EH (cell line): ENCODE results near the gene KLK4.
A peak's percentile ranks its signal among the peaks of the same experiment; 100 is the strongest.
"Not testable (repeated sequence)": the region's sequence is repeated elsewhere in the genome, so short reads cannot be mapped to it uniquely, and the experiment has no call there.

ENCODE experiments used
- DNase-seq: peaks from one replicate; pipeline ENCODE4 v3.0.0-alpha.2; 2015; ENCODE audit warnings: low read depth

KLK4 gene

DNA sequence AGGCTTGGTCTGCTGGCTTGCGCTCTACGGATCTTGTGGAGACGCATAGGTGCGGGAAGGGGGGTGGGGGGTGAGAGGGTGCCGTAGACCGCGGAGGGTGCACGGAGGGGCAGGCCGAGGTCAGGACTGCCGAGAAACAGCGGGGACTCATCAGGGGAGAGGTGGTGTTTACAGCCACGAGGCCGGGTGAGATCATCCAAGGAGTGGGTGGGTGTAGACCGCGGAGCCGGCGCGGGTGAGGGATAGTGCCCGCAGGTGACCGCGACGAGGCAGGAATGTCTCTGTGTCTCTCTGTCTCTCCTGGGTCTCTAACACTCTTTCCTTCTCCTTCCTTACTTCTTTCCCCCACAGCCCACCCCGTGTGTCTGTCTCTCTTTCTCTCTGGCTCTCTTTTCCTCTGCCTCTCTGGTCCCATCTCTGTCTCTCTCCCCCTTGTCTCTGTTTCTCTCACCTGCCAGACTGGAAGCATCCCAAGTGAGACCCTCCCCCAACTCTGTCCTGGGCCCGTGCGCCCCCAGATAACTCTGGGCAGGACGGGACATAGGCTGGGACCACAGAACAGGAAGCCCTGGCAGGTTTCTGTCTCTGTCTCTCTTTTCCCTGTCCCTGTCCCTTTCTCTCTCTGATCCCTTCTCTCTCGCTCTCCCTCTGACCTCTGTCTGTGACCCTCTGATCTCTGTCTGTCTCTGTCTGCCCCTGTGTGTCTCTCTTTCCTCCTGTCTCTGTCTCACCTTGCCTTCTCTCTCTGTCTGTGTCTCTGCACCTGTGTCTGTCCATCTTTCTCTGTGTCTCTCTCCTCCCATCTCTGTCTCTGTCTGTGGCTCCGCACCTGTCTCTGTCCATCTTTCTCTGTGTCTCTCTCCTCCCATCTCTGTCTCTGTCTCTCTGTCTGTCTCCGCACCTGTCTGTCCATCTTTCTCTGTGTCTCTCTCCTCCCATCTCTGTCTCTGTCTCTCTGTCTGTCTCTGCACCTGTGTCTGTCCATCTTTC, 1.8 kb upstream of the KLK4 start:
- DNase-seq = no peak

DNA sequence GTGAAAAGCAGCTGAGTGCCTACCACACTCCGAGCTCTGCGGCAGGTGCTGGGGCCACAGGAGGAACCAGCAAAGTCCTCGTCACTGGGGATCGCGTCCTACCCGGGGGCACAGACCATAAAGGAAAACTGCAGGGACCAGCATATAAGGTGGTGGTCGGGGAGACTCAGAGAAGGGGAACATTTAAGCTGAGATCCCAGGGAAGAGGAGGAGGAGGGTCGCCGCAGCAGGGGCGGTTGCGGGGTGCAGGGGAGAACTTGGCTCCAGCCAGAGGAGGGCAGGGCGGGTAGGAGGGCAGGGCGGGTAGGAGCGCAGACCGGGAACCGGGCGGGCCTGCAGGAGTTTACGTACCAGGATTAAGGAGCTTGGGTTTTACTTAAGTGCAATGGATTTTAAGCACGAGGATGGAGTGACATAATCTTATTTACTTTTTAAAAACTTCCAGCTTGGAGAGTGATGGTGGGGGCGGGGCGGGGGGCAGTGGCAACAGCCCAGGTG, 956 bp upstream of the KLK4 start:
- DNase-seq = no peak

DNA sequence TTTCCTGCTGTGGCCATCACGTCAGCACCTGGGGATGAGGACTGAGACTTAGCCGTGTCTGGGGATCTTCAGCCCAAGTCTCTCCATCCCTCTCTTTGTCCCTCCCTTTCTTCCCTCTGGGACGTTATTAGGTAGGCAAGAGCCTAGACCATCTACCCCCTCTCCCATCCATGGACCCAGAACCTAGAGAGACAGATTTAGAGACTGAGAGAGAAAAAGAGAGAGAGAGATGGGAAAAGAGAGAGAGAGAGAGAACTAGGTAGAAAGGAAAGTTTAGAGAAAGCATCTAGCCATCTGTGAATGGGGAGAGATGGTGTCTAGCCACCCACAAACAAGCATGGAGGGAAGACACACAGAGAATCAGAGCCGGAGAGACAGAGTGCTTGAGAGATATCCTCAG, 473 bp downstream of the KLK4 start:
- DNase-seq = no peak

DNA sequence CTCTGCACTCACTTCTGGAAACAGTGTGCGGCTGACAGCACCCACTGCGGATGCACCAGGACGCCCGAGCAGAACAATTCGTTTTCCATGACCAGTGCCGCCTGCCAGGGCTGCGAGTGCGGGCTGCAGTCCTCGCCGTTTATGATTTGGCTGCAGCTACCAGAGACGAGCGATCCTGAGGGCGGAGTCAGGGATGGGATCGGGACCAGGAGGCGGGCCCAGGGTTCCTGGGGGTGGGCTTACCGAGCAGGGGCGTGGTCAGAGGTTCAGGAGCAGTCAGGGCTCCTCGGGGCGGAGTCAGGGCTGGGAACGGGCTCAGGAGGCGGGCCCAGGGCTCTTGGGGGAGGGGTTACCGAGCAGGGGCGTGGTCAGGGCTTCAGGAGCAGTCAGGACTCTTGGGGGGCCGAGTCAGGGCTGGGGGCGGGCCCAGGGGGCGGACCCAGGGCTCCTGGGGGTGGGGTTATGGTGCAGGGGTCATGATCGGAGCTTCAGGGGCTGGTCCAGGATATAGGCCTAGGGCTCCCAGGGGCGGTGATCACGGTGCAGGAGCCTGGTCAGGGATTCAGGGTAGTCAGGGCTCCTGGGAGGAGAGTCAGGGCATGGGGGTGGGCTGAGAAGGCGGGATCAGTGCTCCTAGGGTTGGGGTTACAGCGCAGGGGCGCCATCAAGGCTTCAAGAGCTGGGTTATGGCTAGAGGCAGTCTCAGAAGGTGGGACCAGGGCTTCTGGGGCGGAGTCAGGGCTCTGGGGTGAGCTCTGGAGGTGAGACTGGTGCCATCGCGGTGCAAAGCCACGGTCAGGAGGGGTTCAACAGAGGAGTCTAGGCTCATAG, 1.7 kb downstream of the KLK4 start:
- DNase-seq = peak; percentile 22

DNA sequence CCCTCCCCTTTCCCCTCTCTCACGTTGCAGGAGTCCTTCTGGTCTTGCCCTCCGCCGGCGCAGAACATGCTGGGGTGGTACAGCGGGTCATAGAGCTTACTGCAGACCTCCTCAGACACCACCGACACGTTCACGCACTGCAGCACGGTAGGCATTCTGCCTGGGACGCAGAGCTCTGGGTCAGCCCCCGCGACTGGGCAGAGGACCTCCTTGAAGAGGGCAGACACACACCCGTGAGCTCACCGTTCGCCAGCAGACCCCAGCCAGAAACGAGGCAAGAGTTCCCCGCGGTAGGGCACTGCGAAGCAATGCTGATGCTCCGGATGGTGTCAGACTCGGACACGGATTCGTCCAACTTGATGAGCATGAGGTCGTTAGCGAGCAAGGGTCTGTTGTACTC, 2.9 kb downstream of the KLK4 start:
- no peak for DNase-seq

DNA sequence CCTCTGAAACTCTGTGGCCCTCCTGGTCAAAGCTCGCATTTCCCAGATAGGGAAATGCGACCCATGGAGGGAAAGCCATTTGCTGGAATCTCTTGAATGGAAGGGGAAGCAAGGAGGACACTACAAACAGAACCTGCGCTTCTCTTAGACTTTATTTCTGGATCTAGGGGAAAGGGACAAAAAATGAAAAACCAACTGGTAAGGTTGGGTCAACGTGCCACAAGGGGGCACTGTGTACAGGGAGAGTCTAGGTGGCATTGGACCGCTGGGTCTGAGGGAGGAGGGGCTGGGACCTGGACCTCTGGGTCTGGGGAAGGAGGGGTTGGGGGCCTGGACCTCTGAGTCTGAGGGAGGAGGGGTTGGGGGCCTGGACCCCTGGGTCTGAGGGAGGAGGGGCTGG, 5.0 kb downstream of the KLK4 start:
- DNase-seq = peak; percentile 6

DNA sequence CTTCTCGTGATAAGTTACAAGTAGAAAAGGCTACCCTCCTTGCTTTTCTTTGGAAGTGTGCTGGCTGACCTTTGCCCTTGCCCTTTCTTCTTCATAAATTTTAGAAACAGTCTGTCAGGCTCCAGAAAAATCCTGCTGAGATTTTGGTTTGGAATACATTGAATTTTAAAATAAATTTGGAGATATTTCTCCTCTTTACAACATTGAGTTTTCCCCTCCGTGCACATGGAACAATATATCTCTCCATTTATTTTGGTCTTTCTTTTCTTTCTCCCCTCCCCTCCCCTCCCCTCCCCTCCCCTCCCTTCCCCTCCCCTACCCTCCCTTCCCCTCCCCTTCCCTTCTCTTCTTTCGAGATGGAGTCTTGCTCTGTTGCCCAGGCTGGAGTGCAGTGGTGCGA, 8.6 kb downstream of the KLK4 start:
- DNase-seq = no peak

DNA sequence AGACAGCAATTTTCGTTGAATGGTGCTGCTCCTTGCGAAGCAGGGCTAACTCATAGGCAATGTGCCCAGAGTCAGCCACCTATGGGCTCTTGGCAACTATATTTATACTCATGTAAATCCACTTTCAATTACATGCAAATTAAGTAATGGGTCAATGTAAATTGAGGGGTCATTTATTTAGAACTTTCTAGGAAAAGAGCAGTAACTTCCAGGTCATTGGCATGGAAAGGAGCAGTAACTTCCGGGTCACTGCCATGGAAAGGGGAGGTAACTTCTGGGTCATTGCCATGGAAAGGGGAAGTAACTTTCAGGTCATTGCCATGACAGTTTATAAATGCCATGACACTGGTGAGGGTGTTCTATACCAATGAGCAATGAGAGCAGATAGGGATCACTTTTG, 11.6 kb downstream of the KLK4 start:
- no peak for DNase-seq

DNA sequence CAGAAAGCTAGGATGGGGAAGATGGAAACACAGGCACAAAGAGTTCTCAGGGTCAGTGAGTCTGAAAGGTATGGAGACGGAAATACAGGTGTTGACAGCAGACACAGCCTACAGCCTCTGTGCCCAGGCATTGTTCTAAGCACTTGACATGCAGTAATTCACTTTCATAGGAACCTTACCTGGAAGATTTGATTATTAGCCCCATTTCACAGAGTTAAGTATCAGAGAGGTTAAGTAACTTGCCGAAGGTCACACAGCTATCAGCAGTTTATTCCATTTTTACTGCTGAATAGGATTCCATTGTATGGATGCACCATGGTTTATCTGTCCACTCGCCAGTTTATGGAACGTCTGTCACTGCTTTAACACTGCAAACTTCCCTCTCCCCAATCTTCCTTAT, 13.2 kb downstream of the KLK4 start:
- no peak for DNase-seq

DNA sequence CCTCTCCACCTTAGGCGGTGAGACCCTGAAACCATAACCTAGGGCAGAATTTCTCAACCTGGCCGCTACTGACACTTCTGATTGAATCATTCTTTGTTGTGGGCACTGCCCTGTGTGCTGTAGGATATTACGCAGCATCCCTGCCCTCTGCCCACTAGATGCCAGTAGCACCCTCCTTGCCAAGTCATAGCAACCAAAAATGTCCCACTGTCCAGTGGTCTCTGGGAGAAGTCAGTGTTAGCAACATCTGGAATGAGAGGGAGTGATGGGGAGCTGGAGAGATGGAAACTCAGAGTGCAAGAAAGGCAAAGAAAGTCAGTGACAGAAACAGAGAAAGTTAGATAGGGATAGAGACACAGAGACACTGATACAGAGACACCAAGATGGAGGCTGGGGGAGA, 13.6 kb downstream of the KLK4 start:
- no peak for DNase-seq

DNA sequence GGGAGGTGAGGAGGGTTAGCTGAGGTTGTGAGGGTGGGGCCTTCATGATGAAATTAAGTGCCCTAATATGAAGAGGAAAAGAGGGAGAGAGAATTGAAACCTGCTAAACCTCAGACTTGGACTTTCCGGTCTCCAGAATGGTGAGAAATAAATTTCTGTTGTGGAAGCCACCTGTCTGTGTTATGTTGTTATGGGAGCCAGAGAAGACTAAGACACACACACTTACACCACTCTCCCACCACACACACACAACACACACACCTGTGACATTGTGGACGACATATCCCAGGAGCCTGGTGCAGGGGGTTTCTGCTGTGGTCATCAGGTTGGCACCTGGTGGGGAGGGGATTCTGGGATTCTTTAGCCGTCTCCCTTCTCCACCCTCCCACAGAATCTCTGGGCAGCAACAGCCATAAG, 14.0 kb downstream of the KLK4 start:
- DNase-seq = no peak

DNA sequence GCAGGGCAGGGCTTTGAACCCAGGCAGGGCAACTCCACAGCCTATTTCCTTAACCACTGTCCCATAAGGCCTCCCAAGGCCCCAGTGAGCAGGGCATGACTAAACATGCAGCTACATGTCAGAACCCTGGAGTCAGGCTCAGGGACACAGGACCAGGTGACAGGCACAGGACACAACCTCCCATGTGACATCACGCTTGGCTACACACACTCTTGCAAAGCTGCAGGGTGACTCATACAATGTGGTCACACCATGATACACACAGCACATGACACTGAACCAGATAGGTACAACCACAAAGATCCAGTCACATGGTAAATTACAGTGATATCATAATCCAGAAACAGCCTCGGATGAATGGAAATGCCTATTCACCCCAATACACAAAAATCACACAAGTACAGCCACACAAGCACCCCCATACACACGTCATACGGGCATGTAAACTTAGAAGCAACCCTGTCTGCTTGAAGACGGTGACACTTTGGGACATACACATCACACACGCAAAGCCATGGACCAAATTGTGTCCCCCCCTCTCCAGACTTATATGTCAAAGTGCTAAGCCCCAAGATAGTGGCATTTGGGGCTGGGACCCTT, 14.5 kb downstream of the KLK4 start:
- peak; percentile 6 for DNase-seq

DNA sequence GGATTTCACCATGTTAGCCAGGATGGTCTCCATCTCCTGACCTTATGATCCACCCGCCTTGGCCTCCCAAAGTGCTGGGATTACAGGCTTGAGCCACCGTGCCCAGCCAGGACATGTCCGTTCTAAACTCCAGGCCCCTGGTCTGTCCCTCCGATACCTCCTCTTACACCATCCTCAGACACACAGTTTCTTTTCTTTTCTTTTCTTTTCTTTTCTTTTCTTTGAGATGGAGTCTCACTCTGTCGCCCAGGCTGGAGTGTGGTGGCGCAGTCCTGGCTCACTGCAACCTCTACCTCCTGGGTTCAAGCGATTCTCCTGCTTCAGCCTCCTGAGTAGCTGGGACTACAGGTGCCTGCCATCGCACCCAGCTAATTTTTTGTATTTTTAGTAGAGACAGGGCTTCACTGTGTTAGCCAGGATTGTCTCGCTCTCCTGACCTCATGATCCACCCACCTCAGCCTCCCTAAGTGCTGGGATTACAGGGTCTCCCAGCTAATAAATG, 15.1 kb downstream of the KLK4 start:
- DNase-seq = not testable (repeated sequence)

DNA sequence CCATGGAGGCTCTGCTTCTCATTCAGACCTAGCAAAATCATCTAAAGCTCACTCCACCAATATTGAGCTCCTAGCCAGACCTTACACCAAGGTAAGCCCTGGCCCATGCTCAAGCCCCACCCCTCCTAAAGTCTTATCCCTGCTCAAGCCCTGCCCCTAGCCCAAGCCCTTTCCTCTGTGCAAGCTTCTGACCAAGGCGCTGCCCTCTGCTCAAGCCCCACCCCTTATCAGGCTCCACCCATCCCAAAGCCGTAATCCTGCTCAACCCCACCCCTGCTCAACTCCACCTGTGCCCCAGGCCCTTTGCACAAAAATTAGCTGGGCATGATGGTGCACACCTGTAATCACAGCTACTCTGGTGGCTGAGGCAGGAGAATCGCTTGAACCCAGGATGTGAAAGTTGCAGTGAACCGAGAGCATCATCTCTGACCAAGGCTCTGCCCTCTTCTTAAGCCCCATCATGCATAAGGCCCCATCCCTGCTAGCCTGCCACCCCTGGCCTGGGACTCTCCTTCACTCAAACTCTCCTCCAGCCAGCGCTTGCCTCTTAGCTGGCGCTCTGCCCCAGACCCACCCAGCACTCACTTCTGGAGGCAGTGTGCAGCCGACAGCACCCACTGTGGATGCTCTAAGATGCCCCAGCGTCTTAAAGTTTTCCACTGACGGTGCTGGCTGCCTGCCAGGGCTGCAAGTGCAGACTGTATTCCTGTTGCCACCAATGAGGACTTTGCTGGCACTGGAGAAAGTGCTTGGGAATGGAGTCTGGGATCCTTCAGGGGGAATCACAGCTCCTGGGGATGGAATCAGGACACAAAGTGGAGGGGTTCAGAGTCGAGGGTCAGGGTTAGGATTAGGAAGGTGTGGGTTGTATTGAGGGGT, 16.5 kb downstream of the KLK4 start:
- no peak for DNase-seq

DNA sequence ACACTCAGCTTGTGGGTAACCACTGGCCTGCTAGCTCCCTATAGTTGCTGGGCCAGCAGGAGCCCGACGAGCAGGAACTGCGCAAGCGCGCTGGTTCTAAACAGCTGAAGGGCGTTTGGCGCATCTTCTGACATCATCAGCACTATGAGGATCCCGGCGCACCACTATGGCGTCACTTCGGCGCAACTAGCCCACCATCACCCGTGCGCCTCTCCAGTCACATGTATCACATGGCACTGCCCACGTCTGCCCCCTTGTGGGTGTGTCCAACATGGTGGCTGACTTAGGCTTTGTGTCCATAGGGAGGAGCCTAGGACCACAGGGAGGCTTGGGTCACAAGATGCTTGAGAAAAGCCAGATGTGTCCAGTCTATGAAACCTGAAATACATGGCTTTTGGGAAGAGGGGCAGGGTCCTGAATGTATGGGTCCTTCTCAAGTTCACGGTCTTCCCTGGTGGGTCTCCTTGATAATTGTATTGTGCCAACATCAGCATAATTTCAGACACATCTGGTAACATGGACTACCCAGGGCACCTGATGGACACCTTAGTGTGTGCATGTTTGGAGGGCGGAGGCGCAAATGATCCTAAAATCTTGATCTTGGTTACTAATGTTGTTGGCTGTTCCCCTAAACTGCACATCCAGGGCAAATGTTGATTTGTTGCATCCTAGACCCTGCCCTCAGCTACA, 18.0 kb downstream of the KLK4 start:
- DNase-seq = no peak

DNA sequence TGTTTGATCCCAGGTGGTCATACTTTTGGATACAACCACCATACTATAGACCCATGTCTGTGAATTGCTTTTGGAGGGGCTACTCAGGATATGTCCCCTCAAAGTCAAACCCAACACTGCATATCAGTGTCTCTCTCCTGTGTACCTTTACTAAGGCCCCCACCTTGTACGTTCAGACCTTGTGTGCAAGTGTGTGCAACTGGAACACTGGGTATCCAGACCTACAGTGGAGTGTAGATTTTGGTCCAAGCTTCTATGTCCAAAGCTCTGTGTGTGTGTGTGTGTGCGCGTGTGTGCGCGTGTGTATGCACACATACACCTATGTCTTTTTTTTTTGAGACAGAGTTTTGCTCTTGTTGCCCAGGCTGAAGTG, 20.0 kb downstream of the KLK4 start:
- DNase-seq = no peak

DNA sequence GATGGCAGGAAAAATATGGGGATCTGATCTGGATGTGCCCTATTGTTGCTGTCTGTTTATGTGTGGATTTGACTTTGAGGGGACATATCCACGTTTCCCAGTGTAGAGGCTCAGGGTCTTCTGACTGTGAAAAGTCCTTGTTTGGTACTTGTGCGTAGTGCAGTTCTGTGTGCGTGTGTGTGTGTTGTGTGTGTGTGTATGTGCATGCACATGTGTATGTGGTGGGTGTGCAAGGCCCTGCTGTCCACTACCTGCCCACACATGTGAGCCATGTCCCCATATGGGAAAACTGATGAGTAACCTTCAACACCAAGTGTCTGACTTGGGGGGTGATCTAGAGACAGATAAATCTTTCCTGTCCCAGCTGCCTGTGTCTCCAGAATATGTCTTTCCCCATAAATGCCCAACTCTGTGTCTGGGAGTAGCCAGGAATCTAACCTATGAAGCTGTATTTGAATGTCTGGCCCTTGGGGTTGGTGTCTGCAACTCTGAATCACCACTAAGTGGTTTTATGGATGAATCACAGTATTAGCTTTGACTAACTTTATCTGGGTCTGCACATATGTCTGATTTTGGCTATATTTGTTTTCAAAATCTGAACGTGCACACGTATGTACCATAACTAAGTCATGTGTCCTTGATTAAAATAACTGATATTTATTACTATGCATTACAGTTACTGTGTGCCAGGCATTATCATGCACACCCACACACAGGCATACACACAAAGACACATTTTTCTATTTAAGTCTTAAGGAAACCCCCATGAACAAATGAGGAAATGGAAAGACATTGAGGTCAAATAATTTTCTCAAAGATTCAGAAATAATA, 20.6 kb downstream of the KLK4 start:
- peak; percentile 8 for DNase-seq

DNA sequence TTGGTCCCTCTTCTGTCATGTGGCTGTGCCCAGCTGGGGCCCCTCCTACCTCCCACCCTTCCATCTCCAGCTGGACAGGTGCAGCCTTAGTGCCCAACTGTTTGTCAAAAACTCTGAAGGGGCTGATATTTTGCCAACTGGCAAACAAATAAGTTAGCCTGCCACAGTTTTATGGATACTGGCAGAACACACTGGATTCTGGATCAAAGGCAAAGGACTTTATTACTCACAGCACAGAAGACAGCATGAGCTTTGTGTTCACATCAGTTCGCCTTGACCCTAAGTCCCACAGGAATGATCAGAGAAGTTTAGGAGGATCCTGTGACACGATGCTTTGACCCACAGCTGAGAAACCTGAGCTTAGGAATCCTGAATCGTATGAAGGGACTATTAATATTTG, 21.6 kb downstream of the KLK4 start:
- no peak for DNase-seq

DNA sequence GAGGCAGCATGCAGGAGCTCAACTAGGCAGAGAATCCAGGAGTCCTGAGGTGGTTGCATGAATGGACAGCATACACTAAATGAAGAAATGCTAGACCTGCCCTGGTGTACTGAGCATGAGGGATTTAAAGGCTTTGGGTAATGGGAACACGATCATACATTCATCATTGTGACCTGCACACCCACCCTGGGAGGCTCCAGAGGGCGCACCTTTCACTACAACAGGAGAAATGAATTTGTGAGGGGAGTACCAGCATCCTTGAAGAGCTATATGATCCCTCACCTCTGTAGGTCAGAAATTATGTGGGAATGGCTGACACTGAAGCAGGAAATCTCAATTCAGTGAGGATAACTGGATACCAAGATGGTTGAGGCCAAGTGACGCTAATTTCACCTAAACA, 29.0 kb downstream of the KLK4 start:
- DNase-seq = no peak

DNA sequence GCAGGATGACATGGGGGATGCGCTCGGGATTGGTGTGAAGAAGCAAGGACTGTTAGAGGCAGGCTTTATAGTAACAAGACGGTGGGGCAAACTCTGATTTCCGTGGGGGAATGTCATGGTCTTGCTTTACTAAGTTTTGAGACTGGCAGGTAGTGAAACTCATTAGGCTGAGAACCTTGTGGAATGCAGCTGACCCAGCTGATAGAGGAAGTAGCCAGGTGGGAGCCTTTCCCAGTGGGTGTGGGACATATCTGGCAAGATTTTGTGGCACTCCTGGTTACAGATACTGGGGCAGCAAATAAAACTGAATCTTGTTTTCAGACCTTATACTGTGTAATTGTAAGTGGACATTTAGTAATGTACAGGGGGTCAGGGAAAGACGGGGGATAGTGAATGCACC, 31.0 kb downstream of the KLK4 start:
- no peak for DNase-seq
